NCI-H446 (cell line): ENCODE data around the gene GPR135.
"Not testable (repeated sequence)": the region's sequence is repeated elsewhere in the genome, so short reads cannot be mapped to it uniquely, and the experiment has no call there.

Experiments
- DNase-seq, 2 experiments: peaks; one replicate each; lab custom pipeline; 2025; lab: John Stamatoyannopoulos, UW

Gene GPR135

DNA sequence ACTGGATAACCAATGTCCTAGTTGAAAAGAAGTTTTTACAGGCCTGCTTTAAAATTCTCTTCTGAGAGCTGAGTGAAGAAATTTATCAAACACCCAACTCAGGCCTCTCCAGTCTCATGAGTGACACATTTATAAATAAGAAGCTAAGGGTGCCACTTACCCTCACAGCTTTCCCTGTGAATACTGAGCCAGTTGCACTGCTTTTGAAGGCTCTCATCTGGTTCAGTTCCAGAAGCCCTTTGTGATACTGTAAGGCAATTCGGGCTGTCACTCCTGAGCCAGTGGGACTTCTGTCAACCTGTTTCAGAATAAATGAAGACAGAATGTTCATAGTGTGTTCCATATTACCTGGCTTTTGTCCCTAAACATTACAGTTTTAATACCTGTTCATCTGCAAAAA lies 10.5 kb upstream of the GPR135 start:
- DNase-seq = no peak

DNA sequence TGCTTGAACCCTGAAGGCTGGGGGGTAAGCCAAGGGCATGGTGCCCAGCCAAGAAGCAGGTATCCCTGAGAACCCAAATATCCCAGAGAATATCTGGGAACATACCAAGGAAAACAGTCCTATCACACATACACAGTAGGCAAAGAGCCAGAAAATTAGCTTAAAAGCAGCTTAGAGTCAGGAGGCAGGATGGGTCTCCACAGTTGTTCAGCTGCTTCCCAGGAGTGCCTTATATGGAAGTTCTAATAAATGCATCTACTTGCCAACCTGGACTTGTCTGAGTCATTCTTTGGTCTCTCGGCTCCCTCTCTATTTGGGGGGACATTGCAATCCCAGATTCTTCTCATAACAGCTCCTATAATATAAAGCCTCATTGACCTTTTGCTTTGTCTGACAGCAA lies 9.0 kb upstream of the GPR135 start:
- peak in 1 of 2 experiments; percentile 5 for DNase-seq

DNA sequence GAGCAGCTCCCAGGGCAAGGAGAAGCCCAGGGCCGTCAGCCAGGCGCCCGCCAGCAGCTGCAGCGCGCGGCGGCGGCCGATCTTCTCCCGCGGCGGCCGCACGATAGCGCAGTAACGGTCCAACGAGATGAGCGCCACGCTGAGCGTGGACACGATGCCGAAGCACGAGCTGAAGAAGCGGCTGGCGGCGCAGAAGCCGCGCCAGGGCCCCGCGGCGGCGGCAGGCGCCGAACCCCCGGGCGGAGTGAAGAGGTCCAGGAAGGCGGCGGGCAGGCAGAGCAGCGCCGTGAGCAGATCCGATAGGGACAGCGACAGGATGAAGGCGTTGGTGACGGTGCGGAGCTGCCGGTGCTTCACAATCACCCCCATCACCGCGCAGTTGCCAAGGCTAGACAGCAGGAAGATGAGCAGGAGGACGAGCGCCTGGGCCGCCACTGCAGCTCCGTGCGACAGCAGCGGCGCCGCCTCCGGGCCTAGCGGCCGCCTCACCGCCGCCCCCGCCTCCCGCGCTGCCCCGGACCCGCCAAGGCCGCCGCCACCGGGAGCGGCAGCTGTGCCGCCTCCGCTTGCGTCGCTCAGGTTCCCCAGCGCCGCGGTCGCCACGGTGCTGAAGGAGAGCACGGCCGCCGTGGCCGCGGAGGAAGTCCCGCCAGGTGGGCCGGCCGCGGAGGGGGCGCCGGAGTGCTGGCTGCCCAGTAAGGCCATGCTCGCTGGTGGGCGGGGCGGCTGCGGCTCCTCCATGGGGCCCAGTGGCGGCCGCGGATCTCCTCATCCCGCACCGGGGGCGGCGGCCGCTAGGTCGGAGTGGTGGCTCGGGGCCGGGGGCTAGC lies 479 bp downstream of the GPR135 start:
- DNase-seq = no peak

DNA sequence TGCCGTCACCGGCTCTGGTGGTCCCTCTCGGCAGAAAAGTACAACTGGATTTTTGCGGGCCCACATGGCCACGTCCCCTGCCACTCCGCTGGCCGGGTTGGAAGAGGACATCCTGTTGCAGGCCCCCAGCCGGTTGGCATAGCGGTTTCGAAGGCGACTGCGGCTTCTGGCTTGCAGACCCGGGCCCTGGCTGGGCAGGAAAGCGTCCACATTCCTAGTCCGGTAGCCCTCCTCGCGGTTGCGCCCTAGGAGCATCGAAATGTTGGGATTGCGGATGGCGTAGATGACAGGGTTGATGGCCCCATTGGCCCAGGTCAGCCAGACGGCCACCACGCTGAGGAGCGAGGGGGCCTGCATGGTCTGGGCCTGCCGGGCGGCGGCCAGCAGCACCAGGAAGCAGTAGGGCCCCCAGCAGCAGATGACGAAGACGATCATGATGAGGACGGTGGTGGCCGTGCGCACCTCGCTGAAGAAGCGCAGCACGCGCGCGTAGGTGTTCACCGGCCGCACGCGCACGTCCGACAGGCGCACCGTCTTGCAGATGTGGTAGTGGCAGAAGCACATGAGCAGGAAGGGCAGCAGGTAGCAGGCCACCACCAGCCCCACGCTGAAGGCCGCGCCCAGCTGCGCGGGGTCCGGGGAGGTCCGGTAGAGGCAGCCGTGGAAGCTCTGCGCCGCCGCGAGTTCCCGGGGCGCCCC lies 1.2 kb downstream of the GPR135 start:
- DNase-seq = no peak

DNA sequence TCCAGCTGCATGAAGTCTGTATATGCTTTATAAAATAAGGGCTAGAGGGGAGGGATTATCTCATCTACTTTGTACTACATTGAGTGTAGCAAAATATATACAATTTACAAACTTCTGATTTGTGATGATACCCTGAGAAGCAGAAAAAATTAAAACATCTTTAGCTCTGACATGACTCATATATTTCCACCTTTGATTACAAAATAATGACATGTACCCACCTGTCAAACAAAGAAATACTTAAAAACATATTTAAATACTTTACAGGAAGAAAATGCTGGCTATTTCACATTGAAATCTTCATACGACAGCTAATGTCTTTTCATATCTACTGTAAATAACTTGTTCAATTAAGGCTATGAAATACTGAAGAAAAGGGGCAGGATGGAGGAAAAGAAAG lies 3.3 kb downstream of the GPR135 start:
- no peak for DNase-seq

DNA sequence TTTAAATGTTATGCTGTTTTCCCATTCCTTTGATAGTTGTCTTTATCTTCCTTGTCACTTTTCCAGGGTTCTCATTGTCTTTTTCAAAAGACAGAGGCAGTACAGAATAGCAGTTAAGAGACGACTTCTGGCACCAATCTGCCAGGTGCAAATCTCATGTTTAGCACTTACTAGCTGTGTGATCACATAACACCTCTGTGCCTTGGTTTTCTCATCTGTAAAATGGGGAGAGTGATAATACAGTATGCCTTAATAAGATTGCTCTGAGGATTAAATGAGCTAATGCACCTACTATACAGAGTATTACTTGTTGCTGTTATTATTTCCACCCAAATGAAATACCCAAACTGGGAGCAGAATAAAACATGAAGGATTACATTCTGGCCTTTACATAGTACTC lies 4.8 kb downstream of the GPR135 start:
- DNase-seq = no peak

DNA sequence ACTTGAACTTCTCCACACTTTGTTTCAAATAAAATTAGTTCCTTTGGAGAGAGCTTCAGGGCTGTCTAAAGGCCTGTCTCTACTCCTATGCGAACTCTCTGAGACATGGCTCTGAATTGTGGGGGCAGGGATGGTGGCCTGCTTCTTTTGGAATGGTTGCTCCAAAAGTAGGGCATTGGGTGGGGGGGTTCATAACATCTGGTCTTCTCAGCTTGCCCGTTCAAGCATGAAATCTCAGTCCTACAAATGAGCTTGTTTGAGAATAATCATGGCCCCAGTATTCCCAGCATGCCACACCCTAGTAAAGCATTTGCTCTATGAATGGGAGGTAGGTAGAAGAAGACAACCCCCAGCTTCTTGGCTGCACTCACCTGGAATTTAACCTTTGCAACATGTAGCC lies 6.7 kb downstream of the GPR135 start:
- no peak for DNase-seq

DNA sequence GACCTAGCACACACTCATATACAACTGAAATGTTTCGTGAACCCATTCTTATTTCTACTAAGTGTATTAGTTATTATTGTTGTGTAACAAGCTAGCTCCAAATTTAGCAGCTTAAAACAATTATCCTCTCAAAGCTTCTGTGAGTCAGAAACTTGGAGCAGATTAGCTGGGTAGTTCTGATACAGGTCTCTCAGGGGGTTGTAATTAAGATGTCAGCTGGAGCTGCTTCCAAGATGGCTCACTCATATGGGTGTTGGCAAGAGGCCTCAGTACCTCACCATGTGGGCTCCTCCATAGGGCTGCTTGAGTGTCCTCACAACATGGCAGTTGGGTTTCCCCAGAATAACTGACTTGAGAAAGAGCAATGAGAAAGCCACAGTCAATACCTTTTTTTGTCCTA lies 9.8 kb downstream of the GPR135 start:
- peak in 1 of 2 experiments; percentile 16 for DNase-seq

DNA sequence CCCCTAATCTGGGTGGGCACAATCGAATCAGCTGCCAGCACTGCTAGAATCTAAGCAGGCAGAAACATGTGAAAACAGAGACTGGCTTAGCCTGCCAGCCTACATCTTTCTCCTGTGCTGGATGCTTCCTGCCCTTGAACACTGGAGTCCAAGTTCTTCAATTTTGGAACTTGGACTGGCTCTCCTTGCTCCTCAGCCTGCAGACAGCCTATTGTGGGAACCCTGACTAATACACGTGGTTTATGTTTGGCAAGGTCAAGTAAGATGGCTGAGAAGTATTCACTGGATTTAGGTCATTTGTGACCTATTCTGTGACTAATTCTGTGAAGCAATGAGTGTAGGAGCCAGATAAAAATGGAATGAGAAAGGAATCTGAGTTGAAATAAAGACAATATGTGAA lies 11.0 kb downstream of the GPR135 start:
- DNase-seq = no peak

DNA sequence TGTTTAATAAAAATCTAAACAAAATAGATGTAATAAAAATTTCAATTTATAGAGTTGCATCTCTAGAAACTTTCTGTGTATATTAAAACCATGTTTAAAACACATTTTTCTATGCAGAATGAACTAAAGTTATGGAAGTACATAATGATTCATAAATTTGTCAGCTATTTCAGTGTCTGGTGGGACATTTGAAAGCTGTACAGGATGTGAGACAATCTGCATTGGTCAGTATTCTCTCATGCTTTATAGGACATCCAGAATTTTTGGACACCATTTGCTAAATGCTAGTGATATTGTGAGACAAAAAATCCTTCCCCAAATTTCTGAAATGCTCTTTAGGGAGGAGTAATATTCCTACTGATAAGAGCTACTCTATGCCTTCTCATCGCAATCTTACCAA lies 13.3 kb downstream of the GPR135 start:
- no peak for DNase-seq

DNA sequence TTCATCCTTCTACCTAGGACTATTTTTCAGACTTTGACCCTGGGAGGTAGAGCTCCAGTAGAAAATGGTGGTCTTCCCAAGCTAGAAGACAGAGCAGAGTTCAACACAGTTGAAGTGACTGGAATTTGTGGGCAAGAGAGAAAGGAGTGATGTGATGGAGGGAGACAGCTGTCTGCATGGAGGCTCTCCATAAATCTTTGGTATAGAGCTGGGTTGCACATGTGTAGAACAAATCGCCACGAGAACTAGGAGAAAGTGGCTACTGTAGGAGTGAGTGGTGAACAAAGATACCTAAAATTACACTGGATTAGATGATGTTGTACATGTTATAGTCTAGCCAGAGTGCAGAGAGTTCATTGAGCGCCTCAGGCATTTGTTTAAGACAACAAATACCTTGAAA lies 14.5 kb downstream of the GPR135 start:
- no peak for DNase-seq

DNA sequence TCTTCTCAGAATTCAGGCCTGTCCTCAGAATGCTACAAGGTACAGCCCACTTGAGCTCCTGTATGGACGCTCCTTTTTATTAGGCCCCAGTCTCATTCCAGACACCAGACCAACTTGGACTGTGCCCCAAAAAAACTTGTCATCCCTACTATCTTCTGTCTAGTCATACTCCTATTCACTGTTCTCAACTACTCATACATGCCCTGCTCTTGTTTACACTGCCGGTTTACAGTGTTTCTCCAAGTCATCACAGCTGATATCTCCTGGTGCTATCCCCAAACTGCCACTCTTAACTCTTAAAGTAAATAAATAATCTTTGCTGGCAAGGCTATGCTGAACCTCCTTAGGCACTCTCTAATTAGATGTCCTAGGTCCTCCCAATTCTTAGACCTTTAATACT lies 16.5 kb downstream of the GPR135 start:
- DNase-seq = not testable (repeated sequence)

DNA sequence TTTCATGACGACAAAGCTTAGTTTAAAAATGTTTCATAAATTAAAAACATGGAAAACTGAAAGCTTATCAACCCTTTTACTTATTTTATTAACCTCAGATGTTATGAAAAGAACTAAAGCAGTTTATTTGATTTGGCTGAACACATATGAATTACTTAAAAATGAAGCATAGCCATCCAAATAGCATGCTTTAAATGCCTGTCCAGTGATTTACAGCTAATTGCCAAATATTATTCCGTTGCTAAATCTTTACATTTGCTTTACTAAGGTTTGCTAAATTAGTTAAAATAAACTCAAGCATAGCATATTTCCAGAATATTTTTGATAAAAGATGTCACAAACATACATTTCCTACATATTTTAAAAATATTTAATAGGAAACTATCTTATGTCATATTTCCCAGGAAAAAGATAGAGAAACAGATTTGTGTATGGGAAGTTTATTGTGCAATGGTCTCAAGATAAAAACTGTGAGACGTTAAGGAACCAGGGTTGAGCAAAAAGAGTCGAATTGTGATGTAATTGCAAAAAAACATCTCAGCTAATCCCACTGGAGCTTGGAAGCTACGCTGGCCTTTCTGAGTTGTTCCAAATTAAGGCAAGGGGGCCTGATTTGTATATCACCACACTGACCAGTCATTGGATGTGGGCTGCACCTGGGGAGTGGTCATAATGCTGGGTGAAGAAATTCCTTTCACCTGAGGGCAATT lies 25.8 kb downstream of the GPR135 start:
- no peak for DNase-seq

DNA sequence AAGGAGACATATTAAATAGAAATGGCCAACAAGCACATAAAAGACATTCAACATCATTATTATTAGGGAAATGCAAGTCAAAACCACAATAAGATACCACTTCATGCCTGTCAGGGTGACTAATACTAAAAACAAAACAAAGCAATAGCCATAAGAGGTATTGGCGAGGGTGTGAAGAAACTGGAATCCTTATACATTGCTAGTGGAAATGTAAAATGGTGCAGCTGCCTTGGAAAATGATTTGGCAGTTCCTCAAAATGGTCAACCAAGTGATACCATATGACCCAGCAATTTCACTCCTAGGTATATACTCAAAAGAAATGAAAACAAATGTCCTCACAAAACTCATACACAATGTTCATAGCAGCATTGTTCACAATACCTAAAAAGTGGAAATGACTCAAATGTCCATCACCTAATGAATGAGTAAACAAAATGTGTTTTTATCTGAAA lies 27.0 kb downstream of the GPR135 start:
- DNase-seq = no peak

DNA sequence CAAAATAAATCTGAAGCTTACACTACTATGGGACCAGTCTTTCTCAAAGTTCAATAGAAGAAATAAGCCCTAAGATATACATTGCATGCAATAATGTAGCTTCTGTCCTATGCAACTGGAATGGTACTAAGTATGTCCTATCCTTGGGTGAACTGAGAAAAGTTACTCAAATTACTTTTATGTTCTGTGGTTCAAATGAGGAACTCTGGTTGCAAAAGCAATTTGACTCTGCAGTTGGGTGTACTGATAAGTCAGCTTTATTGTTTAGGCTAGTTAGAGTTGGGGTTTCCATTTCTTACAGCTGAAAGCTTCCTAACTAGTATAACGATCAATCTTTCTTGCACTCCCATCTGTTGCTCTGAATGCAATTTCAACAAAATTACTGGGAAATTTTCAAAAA lies 29.2 kb downstream of the GPR135 start:
- DNase-seq = peak in 1 of 2 experiments; percentile 16

DNA sequence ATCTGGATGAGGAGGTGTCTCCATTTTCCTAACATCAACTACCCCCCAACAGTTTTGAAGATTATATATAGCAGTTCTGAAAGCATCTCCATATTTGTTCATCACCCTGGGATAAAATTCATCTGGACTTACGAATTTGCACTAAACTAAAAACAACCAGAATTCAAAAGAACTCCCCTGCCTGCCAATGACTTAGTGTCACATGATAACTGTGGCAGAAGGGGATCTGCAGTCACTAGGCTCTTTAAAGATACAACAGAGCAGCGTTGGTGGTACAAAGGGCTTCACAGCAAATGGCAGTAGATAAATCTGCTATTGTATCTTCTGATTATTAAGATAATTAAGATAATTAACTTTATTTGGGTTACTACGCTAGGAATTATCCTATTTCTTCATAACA lies 30.1 kb downstream of the GPR135 start:
- no peak for DNase-seq

DNA sequence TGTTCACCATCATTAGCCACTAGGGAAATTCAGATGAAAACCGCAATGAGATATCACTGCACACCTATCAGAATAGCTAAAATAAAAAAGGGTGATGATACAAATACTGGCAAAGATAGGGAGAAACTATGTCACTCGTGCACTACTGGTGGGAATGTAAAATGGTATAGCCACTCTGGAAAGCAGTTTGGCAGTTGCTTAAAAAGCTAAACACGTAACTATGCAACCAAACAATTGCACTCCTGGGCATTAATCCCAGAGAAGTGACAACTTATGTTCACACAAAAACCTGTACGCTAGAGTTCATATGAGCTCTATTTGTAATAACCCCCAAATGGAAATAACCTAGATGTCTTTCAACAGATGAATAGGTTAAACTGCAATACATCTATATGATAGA lies 35.4 kb downstream of the GPR135 start:
- DNase-seq = no peak

DNA sequence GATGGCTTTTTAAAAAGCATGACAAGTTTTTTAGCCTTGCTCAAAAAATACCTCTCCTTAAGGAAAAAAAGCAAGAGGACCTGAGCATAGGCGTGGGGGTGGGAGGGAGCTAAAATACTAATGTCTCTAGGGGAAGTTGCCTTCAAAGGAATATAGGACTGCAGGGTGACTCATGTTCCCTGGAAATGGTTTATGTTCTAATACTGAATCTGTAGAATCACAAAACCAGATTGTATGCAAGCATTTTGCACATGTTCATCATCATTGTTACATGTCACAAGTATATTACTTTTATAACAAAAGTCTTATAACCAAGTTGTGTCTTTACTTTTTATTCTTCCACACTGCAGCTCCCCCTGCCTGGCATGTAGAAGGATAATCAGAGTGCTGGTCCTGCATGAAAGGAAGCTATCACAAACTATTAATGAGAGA lies 36.6 kb downstream of the GPR135 start:
- DNase-seq = no peak

DNA sequence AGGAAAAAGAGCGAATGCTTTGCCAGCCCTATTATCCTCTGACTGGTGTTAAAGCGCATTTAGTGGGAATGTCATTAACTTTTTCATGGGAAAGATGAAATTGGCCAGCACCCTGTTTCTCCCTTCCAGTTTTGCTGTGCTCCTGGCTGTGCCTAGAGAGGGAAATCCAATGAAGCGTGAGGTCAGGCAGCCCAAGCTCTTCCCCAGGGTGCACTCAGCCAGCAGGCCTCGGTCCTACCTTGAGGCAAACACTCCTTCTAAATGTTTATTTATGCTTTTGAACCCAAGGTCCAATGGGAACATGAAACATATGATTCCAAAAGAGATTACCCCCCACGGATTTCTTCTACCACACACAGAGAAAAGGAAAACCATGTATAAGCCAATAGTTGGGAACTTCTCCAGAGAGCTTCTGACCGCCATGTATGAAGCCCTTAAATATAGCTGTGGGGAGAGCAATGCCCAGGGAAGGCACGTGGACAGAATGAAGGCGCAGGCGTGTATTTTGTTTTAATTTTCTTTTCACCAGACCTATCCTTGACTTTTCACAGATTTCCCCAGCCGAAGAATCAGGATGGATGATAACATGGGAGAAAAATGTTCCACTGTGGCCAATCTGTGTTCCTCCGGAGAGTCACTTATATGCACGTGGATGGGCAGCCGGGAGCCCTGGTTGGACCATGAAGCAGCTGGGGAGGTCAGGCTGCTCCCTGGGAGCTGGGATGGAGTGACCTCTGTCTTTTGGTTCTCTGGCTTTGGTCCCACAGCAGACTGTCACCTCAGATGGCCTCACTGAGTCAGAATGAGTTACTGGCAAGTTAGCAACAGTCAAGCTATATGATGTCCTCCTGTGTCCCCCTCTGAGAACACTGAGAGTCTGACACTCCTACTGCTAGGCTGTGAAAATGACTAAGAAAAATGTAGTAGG lies 37.3 kb downstream of the GPR135 start:
- DNase-seq = peak in 1 of 2 experiments; percentile 51

DNA sequence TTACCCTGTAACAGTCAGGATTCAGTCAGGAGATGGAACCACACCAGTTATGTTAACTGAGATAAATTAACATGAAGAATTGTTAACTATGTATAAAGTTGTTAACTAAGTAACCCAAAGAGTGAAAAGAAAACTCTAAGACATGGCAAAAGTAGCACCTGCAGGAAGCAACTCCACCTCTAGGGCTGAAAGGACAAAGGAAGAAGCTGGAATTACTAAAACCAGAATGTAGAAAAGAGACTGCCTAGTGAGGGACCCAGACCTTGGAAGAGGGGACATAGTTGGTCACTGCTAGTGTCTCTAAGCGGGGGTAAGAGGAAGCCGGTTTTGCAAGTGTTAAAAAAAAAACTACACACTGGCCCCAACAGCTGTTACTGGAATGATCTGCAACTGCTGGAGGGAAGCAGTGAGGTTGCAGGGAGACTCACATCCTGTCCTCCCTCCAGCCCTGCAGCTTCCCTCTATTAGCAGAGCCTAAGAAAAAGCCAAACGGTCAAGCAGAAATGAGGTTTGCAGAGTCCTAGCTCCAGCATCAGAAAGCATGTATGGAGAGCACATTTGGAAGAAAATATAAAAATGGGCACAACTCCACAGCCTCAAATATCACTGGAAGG lies 39.8 kb downstream of the GPR135 start:
- DNase-seq = no peak
